ENCODE measurements around the gene CELF5. TPM values are rescaled to one million over a fixed set of nuclear protein-coding genes. Genes with fewer than 3 reads are reported as not detected.

The CELF5 gene
- total RNA-seq, 6 experiments from 2014 or later = 0.07 to 1.6 (median 0.34) TPM

- Histone ChIP-seq H3K36me3 (no peaks in the 10 kb centered on the region), H3K4me3 (no peak overlapping the region), H3K27me3 (no peaks in the 10 kb centered on the region), H3K27ac (no peak overlapping the region), H3K9me3 (no peaks in the 10 kb centered on the region), H3K4me1 (peaks cover 0 to 5% (median under 1%) of the 10 kb centered on the region in 4 donors)
- no peak for DNase-seq
- TF ChIP-seq, protein P1, sequence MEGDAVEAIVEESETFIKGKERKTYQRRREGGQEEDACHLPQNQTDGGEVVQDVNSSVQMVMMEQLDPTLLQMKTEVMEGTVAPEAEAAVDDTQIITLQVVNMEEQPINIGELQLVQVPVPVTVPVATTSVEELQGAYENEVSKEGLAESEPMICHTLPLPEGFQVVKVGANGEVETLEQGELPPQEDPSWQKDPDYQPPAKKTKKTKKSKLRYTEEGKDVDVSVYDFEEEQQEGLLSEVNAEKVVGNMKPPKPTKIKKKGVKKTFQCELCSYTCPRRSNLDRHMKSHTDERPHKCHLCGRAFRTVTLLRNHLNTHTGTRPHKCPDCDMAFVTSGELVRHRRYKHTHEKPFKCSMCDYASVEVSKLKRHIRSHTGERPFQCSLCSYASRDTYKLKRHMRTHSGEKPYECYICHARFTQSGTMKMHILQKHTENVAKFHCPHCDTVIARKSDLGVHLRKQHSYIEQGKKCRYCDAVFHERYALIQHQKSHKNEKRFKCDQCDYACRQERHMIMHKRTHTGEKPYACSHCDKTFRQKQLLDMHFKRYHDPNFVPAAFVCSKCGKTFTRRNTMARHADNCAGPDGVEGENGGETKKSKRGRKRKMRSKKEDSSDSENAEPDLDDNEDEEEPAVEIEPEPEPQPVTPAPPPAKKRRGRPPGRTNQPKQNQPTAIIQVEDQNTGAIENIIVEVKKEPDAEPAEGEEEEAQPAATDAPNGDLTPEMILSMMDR (IDR thresholded peaks at IDR 0.05) = no peak
- no peak for TF ChIP-seq POLR2A (IDR thresholded peaks at IDR 0.05)
- intact Hi-C loops (cut with DNase I) = no loop called here
- 95% methylated on average over 8 of the region's 32 CpGs for WGBS (ENCODE audit: insufficient coverage, low coverage, low lambda C conversion rate, missing lambda C conversion rate)
- no peak for ATAC-seq
Observed at GRCh38 chr19:3192228-3192635, 32.2 kb upstream of the CELF5 start.

DNA sequence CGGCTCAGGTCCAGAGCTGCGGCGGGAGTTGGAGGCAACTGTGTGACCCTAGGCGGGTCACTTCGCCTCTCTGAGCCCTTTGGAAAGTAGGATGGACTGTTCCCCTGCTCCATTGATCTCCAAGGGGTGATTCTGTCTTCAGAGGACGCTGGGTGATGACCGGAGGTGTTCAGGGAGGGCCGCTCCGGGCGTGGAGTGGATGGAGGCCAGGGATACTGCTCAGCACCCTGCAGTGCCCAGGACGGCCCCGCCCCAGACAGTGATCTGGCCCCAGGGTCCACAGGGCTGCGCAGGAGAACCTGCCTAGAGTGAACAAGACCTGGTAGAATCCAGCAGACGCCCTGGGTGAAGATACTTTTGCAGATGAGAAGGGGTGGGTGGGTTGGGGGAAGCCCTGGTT, 31.8 kb upstream of the CELF5 start:
- no peak overlapping the region for H3K27ac ChIP-seq
- no peaks in the 10 kb centered on the region for H3K27me3 ChIP-seq
- H3K9me3 ChIP-seq = no peaks in the 10 kb centered on the region
- intact Hi-C loops (cut with DNase I) = no loop called here
- TF ChIP-seq, protein P1 (IDR thresholded peaks at IDR 0.05) = no peak
- no peak for TF ChIP-seq POLR2A (IDR thresholded peaks at IDR 0.05)
- ATAC-seq = no peak
- H3K4me1 ChIP-seq = peaks cover 0 to under 1% (median 0%) of the 10 kb centered on the region in 4 donors
- whole genome bisulfite sequencing (ENCODE audit: insufficient coverage, low coverage, low lambda C conversion rate, missing lambda C conversion rate) = 100% methylated on average over 3 of the region's 14 CpGs
- H3K4me3 ChIP-seq = no peak overlapping the region
- H3K36me3 ChIP-seq = no peaks in the 10 kb centered on the region
- no peak for DNase-seq

DNA sequence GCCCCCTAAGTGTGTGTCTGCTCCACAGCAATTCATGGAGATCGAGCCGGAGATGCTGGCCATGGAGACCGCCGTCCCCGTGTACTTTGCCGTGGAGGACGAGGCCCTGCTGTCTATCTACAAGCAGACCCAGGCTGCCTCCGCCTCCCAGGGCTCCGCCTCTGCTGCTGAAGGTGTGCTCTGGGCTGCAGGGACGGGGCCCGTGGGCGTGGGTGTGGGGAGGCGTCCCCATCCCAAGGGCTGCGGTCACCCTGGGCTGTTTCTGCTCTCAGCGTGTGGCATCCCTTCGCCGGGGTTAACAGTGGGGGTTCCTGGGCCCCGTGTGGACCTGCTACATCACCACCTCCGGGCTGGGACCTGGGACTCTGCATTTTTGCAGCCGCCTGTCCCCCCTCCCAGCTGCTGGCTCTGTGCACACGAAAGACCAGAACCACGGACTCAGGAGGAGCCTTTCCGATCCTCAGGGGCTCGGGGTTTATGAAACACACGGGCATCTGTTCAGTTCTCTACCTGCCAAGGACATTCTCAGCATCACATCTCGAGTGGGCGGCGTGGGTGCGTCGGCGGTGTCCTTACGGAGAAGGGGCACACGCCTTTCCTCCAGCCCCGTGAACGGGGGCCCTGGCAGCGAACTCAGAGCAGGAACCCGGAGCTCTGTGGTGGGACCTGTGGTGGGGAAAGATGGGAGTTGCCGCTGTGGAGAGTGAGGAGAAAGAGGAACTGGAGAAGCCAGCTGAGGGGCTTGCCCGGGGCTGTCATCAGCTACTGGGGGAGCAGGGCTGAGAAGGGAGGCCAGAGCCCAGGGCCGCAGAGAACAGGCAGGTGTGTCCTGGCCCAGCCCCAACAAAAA, 31.0 kb upstream of the CELF5 start:
- DNase-seq = no peak
- Histone ChIP-seq H3K4me1 (no peaks in the 10 kb centered on the region), H3K27ac (no peak overlapping the region), H3K27me3 (no peaks in the 10 kb centered on the region), H3K9me3 (no peaks in the 10 kb centered on the region), H3K4me3 (no peak overlapping the region), H3K36me3 (no peaks in the 10 kb centered on the region)
- TF ChIP-seq, protein P1 (IDR thresholded peaks at IDR 0.05) = no peak
- no peak for TF ChIP-seq POLR2A (IDR thresholded peaks at IDR 0.05)
- intact Hi-C loops (cut with DNase I) = no loop called here
- WGBS (ENCODE audit: insufficient coverage, low coverage, low lambda C conversion rate, missing lambda C conversion rate) = 88% methylated on average over 5 of the region's 40 CpGs
- ATAC-seq = no peak

- ATAC-seq (no peak), DNase-seq (no peak)
- intact Hi-C loops (cut with DNase I) = no loop called here
- no peaks in the 10 kb centered on the region for H3K4me1 ChIP-seq
- H3K36me3 ChIP-seq = no peaks in the 10 kb centered on the region
- H3K9me3 ChIP-seq = no peaks in the 10 kb centered on the region
- TF ChIP-seq POLR2A (IDR thresholded peaks at IDR 0.05) = no peak
- TF ChIP-seq, protein P1 (IDR thresholded peaks at IDR 0.05) = no peak
- WGBS (ENCODE audit: insufficient coverage, low coverage, low lambda C conversion rate, missing lambda C conversion rate) = 87% methylated on average over 15 of the region's 17 CpGs
- H3K27ac ChIP-seq = no peak overlapping the region
- H3K4me3 ChIP-seq = no peak overlapping the region
- no peaks in the 10 kb centered on the region for H3K27me3 ChIP-seq
Observed at GRCh38 chr19:3194106-3195087, 30.1 kb upstream of the CELF5 start.

All from right lobe of liver (tissue), 6 donors.